HCT116 (cell line): ENCODE measurements around the gene ZDHHC3. TPM values are rescaled to one million over a fixed set of nuclear protein-coding genes. Genes with fewer than 3 reads are reported as not detected.

ENCODE experiments used
- ATAC-seq: fragments of 200-7000 bp; cut with Tn5 transposase; 2 replicates; pipeline ENCODE4 v1.9.1; 2020; ENCODE audit warnings: mild to moderate bottlenecking, moderate library complexity
- BruUV-seq: library from RNA; stranded (reverse); fragments of 400-500 nt; replicated peaks from 2 replicates; lab custom pipeline; 2021; lab: Mats Ljungman, UMichigan
- CTCF ChIA-PET: fragments of 300-600 bp; sonication (Branson Sonifier 250); formaldehyde crosslinking; loops from one replicate; lab custom pipeline; 2021; ENCODE audit warnings: antibody characterized with exemption; lab: Charles Lee
- POLR2A ChIA-PET: fragments of 300-600, 350-600 bp; sonication (Branson Sonifier 250); formaldehyde crosslinking; loops from one replicate; lab custom pipeline; 2021; ENCODE audit warnings: antibody characterized with exemption; lab: Charles Lee
- RAD21 ChIA-PET, 2 experiments: fragments of 300-600 bp; sonication (Branson Sonifier 250); formaldehyde crosslinking; loops; one replicate each; lab custom pipeline; 2023; ENCODE audit warnings: low total read pairs in 2 of 2; ENCODE audit not compliant: uncharacterized antibody in 2 of 2, unreplicated experiment in 2 of 2, low non-redundant PET in 1 of 2; lab: Charles Lee
- DNase-seq: peaks from one replicate; pipeline ENCODE4 v3.0.0-alpha.2; 2010; ENCODE audit warnings: low read depth, low spot score
- H2AFZ ChIP-seq: fragments of 200-600 bp; shearing (Covaris generic), sonication (generic); 2 replicates; pipeline ENCODE4 v1.6.1; 2017; ENCODE audit warnings: low read depth, mixed run types, mixed read lengths, antibody characterized with exemption, low read length; ENCODE audit not compliant: poor library complexity, severe bottlenecking
- H3K27ac ChIP-seq: 2 replicates; pipeline ENCODE4 v1.5.1; 2012; ENCODE audit warnings: low read depth, low read length
- H3K27me3 ChIP-seq: fragments of 200-600 bp; sonication (generic); 2 replicates; pipeline ENCODE4 v1.6.1; 2016; ENCODE audit warnings: mixed run types, low read length, mixed read lengths; ENCODE audit not compliant: insufficient read depth
- H3K36me3 ChIP-seq, 2 experiments: fragments of 200-500 bp in 1 of 2; fragments of 200-600 bp in 1 of 2; sonication (Bioruptor generic) in 1 of 2; sonication (generic) in 1 of 2; 2 replicates each; pipeline versions ENCODE4 v1.5.1 to v1.6.1; 2014 to 2016; ENCODE audit warnings: low read length in 2 of 2, inconsistent platforms in 1 of 2, mixed read lengths in 1 of 2, mixed run types in 1 of 2; ENCODE audit not compliant: insufficient read depth in 2 of 2, control insufficient read depth in 1 of 2
- H3K4me1 ChIP-seq, 2 experiments: fragments of 200-600 bp in 1 of 2; sonication (generic) in 1 of 2; 2 replicates each; pipeline versions ENCODE4 v1.5.1 to v1.6.1; 2012 to 2017; ENCODE audit warnings: low read length in 2 of 2, inconsistent platforms in 1 of 2, mild to moderate bottlenecking in 1 of 2, mixed read lengths in 1 of 2, mixed run types in 1 of 2, moderate library complexity in 1 of 2; ENCODE audit not compliant: insufficient read depth in 2 of 2, control insufficient read depth in 1 of 2
- H3K4me2 ChIP-seq: fragments of 200-600 bp; sonication (generic); 2 replicates; pipeline ENCODE4 v1.6.1; 2017; ENCODE audit warnings: mixed run types, low read length, mixed read lengths
- H3K4me3 ChIP-seq, 2 experiments: fragments of 200-600 bp in 1 of 2; sonication (generic) in 1 of 2; replicated peaks in 1 of 2; 2 replicates each; pipeline ENCODE4 v1.5.1; 2011 to 2016; ENCODE audit warnings: low read length in 2 of 2, control low read depth in 1 of 2, low read depth in 1 of 2, mild to moderate bottlenecking in 1 of 2, mixed read lengths in 1 of 2, mixed run types in 1 of 2
- H3K79me2 ChIP-seq: fragments of 200-600 bp; sonication (generic); 2 replicates; pipeline ENCODE4 v1.6.1; 2017; ENCODE audit warnings: mild to moderate bottlenecking, mixed run types, low read length, moderate library complexity, mixed read lengths; ENCODE audit not compliant: insufficient read depth
- H3K9ac ChIP-seq: fragments of 200-600 bp; sonication (generic); 2 replicates; pipeline ENCODE4 v1.6.1; 2016; ENCODE audit warnings: low read length, mixed read lengths
- H3K9me2 ChIP-seq: fragments of 200-600 bp; sonication (generic), shearing (Covaris generic); 2 replicates; pipeline ENCODE4 v1.6.1; 2017; ENCODE audit warnings: mixed run types, mild to moderate bottlenecking, moderate library complexity; ENCODE audit not compliant: insufficient read depth
- H3K9me3 ChIP-seq, 2 experiments: fragments of 200-500 bp in 1 of 2; fragments of 200-600 bp in 1 of 2; sonication (Bioruptor generic) in 1 of 2; sonication (generic) in 1 of 2; 2 replicates each; pipeline ENCODE4 v1.6.1; 2014 to 2017; ENCODE audit warnings: low read length in 2 of 2, mixed read lengths in 2 of 2, inconsistent platforms in 1 of 2, low read depth in 1 of 2, mild to moderate bottlenecking in 1 of 2, mixed run types in 1 of 2, moderate library complexity in 1 of 2; ENCODE audit not compliant: control insufficient read depth in 1 of 2, insufficient read depth in 1 of 2
- H4K20me1 ChIP-seq: fragments of 200-600 bp; sonication (generic), shearing (Covaris generic); 2 replicates; pipeline ENCODE4 v1.6.1; 2017; ENCODE audit warnings: mixed run types, mild to moderate bottlenecking, moderate library complexity; ENCODE audit not compliant: insufficient read depth
- CEBPB ChIP-seq: IDR thresholded peaks from 2 replicates; pipeline ENCODE4 v1.6.1; 2012; ENCODE audit warnings: low read depth
- EGR1 ChIP-seq: IDR thresholded peaks from 2 replicates; pipeline ENCODE4 v1.6.1; 2012; ENCODE audit warnings: low read depth
- EZH2 ChIP-seq: fragments of 200-600 bp; sonication (generic); IDR thresholded peaks from 2 replicates; pipeline ENCODE4 v1.6.1; 2017; ENCODE audit warnings: antibody characterized with exemption, mixed run types
- EZH2phosphoT487 ChIP-seq: fragments of 200-600 bp; IDR thresholded peaks from 2 replicates; pipeline ENCODE4 v1.6.1; 2018; ENCODE audit warnings: antibody characterized with exemption, borderline replicate concordance
- FOSL1 ChIP-seq: IDR thresholded peaks from 2 replicates; pipeline ENCODE4 v1.6.1; 2012; ENCODE audit warnings: low read depth
- POLR2AphosphoS5 ChIP-seq: IDR thresholded peaks from 2 replicates; pipeline ENCODE4 v1.6.1; 2011; ENCODE audit warnings: mild to moderate bottlenecking, low read depth, low read length, moderate library complexity
- RAD21 ChIP-seq: IDR thresholded peaks from 2 replicates; pipeline ENCODE4 v1.6.1; 2012; ENCODE audit warnings: low read depth, mild to moderate bottlenecking
- SP1 ChIP-seq: IDR thresholded peaks from 2 replicates; pipeline ENCODE4 v1.6.1; 2012; ENCODE audit warnings: low read depth
- SRF ChIP-seq: IDR thresholded peaks from 2 replicates; pipeline ENCODE4 v1.6.1; 2012; ENCODE audit warnings: low read depth
- YY1 ChIP-seq: IDR thresholded peaks from 2 replicates; pipeline ENCODE4 v1.6.1; 2011; ENCODE audit warnings: low read length, low read depth, moderate library complexity, mild to moderate bottlenecking; ENCODE audit not compliant: insufficient replicate concordance; ENCODE audit errors: extremely low read depth
- ZFX ChIP-seq: fragments of 450-650 bp; IDR thresholded peaks from 2 replicates; pipeline ENCODE4 v1.6.1; 2017
- intact Hi-C: fragments of 100-400 bp; cut with micrococcal nuclease; formaldehyde crosslinking; loops from 2 replicates; pipeline ENCODE4 v1.10.0; 2022
- total RNA-seq: library from RNA; stranded (reverse); gene quantifications from one replicate; pipeline ENCODE4 v1.2.1, GENCODE V29; 2021; ENCODE audit not compliant: unreplicated experiment
- TF ChIP-seq, protein P1 (sequence below): IDR thresholded peaks from 2 replicates; pipeline ENCODE4 v1.6.1; 2012; ENCODE audit warnings: low read depth
- TF ChIP-seq, protein P2 (sequence below), 3 experiments: fragments of 200-600 bp in 1 of 3; sonication (generic) in 1 of 3; IDR thresholded peaks in 2 of 3; conservative IDR thresholded peaks in 1 of 3; 2 replicates each; pipeline ENCODE4 v1.5.1; 2012 to 2017; ENCODE audit warnings: low read depth in 2 of 3, low read length in 2 of 3, antibody characterized with exemption in 1 of 3, borderline replicate concordance in 1 of 3, control low read depth in 1 of 3, mild to moderate bottlenecking in 1 of 3, mixed read lengths in 1 of 3, mixed run types in 1 of 3, moderate library complexity in 1 of 3; ENCODE audit not compliant: insufficient read depth in 1 of 3
- TF ChIP-seq, protein P3 (sequence below): IDR thresholded peaks from 2 replicates; pipeline ENCODE4 v1.6.1; 2012
- TF ChIP-seq, protein P4 (sequence below): IDR thresholded peaks from 2 replicates; pipeline ENCODE4 v1.6.1; 2012

Gene ZDHHC3
- total RNA-seq, 1 experiment from 2014 or later = 61.1 TPM

DNA sequence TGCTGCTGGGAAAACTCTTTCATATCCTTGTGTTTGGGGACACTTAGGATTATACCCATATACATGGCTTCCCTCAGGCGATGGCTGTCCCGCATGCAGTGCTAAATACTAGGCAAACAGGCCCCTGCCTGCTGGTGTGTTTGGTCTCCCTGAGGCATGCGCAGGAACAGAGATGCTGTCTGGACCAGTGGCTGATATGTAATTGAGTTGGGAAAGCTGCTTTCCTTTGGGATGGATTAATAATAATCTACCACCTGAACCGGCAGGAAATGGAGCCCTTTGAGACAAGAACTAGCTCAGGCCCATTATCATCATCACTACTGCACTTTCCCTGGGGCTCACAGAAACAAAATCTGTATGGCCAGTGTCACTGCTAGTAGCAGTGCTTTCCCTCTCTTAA, 18.0 kb downstream of the ZDHHC3 start:
- CTCF ChIA-PET = no interaction called here
- BruUV-seq = no TSS peak
- RAD21 ChIA-PET = no interaction called here
- ATAC-seq (no peak), DNase-seq (no peak)
- Histone ChIP-seq H3K9ac (no peak overlapping the region), H3K27ac (no peak overlapping the region), H3K27me3 (no peaks in the 10 kb centered on the region), H2AFZ (no peak overlapping the region), H3K9me2 (no peaks in the 10 kb centered on the region), H3K79me2 (peaks cover 40% of the 10 kb centered on the region), H3K4me3 (no peak overlapping the region), H4K20me1 (no peaks in the 10 kb centered on the region), H3K36me3 (no peaks in the 10 kb centered on the region), H3K4me2 (no peak overlapping the region), H3K9me3 (no peaks in the 10 kb centered on the region), H3K4me1 (peaks cover 0 to 2% of the 10 kb centered on the region in 2 experiments; a peak in 1 of 4 replicates)
- intact Hi-C loops = no loop called here
- POLR2A ChIA-PET = no interaction called here
- TF ChIP-seq, protein P1, sequence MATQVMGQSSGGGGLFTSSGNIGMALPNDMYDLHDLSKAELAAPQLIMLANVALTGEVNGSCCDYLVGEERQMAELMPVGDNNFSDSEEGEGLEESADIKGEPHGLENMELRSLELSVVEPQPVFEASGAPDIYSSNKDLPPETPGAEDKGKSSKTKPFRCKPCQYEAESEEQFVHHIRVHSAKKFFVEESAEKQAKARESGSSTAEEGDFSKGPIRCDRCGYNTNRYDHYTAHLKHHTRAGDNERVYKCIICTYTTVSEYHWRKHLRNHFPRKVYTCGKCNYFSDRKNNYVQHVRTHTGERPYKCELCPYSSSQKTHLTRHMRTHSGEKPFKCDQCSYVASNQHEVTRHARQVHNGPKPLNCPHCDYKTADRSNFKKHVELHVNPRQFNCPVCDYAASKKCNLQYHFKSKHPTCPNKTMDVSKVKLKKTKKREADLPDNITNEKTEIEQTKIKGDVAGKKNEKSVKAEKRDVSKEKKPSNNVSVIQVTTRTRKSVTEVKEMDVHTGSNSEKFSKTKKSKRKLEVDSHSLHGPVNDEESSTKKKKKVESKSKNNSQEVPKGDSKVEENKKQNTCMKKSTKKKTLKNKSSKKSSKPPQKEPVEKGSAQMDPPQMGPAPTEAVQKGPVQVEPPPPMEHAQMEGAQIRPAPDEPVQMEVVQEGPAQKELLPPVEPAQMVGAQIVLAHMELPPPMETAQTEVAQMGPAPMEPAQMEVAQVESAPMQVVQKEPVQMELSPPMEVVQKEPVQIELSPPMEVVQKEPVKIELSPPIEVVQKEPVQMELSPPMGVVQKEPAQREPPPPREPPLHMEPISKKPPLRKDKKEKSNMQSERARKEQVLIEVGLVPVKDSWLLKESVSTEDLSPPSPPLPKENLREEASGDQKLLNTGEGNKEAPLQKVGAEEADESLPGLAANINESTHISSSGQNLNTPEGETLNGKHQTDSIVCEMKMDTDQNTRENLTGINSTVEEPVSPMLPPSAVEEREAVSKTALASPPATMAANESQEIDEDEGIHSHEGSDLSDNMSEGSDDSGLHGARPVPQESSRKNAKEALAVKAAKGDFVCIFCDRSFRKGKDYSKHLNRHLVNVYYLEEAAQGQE = no peak
- TF ChIP-seq, protein P2, sequence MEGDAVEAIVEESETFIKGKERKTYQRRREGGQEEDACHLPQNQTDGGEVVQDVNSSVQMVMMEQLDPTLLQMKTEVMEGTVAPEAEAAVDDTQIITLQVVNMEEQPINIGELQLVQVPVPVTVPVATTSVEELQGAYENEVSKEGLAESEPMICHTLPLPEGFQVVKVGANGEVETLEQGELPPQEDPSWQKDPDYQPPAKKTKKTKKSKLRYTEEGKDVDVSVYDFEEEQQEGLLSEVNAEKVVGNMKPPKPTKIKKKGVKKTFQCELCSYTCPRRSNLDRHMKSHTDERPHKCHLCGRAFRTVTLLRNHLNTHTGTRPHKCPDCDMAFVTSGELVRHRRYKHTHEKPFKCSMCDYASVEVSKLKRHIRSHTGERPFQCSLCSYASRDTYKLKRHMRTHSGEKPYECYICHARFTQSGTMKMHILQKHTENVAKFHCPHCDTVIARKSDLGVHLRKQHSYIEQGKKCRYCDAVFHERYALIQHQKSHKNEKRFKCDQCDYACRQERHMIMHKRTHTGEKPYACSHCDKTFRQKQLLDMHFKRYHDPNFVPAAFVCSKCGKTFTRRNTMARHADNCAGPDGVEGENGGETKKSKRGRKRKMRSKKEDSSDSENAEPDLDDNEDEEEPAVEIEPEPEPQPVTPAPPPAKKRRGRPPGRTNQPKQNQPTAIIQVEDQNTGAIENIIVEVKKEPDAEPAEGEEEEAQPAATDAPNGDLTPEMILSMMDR (IDR thresholded peaks at IDR 0.05 in 2 of 3, conservative IDR thresholded peaks at IDR 0.05 in 1 of 3; ENCODE audit: borderline replicate concordance in 1 of 3, insufficient read depth in 1 of 3, low read depth in 2 of 3, low read length in 2 of 3) = no peak
- TF ChIP-seq EGR1 (no peak), YY1 (no peak), SRF (no peak), ZFX (no peak), POLR2AphosphoS5 (no peak), EZH2phosphoT487 (no peak), RAD21 (no peak), CEBPB (no peak), SP1 (no peak), EZH2 (no peak), FOSL1 (no peak)
- TF ChIP-seq, protein P3, sequence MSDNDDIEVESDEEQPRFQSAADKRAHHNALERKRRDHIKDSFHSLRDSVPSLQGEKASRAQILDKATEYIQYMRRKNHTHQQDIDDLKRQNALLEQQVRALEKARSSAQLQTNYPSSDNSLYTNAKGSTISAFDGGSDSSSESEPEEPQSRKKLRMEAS = no peak
- TF ChIP-seq, protein P4, sequence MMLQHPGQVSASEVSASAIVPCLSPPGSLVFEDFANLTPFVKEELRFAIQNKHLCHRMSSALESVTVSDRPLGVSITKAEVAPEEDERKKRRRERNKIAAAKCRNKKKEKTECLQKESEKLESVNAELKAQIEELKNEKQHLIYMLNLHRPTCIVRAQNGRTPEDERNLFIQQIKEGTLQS = no peak
